Stimulated activated CD8-positive, alpha-beta memory T cell treated with anti-CD3 and anti-CD28 coated beads, Interleukin-15, amount 100 ng/mL, for 1 hour (primary cell): ENCODE results near the gene GAS2L2.
"Not testable (repeated sequence)": the region's sequence is repeated elsewhere in the genome, so short reads cannot be mapped to it uniquely, and the experiment has no call there.

ENCODE experiments used
- DNase-seq: peaks from one replicate; pipeline ENCODE4 v3.0.0-alpha.2; 2020; ENCODE audit warnings: low read depth

Gene GAS2L2

DNA sequence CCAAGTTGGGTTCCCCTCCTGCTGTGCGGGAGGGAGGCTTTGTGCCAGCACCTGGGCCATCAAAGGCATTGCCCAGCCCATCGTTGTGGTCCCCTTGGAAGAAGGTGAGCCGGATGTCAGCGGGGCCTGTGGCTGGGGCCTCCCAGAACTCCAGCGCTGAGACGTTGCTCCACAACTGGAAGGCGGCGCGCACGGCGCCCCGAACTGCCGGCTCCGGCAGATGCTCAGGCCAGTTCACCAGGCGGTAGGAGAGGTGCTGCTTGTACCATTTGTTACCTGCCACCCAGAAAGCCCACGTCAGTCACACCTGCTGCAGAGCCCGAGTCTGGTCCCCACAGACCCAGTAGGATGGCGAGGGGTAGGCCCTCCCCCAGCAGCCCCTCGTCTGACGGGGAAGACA lies 20.1 kb upstream of the GAS2L2 start:
- no peak for DNase-seq

DNA sequence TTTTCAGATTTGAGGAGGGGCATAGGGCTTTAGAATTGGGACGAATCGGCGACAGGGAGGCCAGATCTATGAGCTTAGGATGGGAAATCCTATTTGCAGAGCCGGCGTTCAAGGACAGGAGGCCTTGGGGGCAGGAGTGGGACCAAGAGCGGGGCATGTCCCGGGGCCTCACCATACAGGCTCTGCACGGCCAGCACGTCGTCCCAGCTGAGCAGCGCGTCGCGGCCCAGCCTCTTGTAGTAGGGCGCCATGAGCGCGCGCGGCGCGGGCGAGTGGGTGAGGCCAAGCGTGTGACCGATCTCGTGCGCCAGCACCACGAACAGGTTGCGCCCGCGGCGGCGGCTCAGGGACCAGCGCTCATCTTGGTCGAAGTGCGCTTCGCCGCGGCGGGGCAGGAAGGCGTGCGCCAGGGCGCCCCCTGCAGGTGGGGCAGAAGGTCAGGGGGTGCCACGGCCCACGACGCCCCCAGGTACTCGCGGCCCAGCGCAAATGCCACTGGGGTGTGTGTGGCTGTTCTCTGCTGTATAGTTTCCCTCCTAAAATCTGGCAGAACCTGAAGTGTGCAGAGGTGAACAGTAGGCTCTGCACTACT lies 17.0 kb upstream of the GAS2L2 start:
- DNase-seq: no peak

DNA sequence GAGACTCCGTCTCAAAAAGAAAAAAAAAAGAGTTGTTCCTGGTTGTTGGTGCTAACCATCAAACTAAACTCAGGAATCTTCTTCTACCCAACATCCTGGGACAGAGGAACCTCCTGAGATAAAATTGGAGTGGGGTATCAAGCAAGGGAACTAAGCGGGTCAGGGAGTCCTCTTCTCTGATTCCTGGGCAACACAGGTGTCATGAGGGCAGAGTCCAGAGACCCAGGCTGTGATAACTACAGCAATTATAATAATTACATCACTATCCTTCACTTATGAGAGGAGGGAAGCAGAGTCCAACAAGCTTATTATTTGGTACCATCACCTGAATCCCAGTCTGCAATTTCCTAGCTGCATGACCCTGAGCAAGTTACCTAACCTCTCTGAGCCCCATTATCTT lies 15.8 kb upstream of the GAS2L2 start:
- no peak for DNase-seq

DNA sequence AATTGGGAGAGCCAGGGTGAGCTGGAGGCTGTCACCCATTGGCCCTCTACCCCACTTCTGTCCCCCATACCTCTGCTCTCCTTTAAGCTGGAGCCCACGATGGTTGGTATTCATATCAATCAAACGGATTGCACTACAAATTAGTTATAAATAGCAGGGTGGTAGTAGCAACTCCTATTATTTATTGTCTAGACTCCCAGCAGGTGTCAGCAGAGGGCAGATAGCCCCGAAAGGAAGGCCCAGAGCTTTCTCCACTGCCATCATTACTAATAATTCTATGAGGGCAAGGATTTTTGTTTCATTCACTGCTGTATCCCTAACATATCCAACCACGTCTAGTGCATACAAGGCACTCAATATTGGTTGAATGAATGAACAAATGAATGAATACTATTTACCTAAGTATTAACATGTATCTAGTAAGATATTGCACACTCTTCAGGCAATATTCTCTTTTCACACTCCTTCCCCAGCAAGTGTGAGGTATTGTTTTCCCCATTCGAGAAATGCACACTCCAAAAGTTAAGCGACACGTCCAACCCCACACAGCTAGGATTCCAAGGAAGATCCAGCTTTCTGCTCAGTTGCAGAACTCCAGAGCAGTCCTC lies 14.0 kb upstream of the GAS2L2 start:
- DNase-seq: no peak

DNA sequence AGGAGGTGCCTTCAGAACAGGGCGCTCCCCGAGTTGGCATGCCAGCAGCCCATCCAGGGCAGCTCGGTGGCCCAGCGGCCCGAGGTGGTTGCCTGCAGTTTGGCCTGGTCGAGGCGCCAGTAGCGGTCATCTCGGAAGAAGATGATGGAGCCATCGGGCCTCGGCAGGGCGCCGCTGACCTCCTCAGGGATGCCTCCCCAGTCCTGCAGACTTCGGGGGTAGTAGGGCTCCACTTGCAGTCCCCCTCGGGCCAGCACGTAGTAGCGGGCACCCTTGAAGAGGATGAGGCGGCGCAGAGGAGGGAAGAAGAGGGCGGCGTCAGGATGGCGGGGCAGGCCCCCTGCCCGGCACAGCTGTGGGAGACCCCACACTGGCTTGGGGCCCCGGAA lies 13.4 kb upstream of the GAS2L2 start:
- no peak for DNase-seq

DNA sequence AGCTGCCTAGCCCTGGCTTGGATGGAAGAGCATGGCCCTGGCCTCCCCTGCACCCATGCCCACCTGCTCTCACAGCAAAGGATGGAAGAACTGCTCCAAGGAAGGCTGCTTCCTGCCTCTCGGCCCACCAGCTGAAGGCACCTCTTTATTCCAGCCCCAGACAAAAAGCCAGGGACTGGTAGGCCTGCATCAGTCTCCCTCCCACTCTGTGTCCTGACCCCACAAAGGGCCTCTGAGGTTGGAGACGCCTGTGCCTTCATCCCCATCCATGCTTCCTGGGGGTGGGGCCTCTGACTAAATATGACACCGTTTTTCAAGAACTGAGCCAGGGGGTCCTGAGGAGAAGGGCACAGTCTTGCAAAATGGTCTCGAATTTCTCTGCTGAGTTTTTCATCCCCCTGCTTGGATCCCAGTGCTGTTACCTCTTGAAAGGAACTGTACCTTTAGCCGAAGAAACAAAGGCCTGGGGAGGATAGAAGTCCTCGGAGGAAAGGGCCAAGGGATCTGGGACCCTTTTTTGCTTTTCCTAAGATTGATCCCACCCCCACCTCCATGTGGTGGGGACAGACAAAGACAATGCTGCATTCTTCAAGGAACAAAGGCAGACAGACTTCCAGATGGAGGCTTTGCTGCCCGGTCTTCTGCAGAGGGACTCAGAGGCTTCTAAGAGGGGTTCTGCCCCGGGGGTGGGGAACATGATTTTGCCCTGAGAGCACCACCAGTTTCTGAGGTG lies 12.9 kb upstream of the GAS2L2 start:
- DNase-seq: no peak

DNA sequence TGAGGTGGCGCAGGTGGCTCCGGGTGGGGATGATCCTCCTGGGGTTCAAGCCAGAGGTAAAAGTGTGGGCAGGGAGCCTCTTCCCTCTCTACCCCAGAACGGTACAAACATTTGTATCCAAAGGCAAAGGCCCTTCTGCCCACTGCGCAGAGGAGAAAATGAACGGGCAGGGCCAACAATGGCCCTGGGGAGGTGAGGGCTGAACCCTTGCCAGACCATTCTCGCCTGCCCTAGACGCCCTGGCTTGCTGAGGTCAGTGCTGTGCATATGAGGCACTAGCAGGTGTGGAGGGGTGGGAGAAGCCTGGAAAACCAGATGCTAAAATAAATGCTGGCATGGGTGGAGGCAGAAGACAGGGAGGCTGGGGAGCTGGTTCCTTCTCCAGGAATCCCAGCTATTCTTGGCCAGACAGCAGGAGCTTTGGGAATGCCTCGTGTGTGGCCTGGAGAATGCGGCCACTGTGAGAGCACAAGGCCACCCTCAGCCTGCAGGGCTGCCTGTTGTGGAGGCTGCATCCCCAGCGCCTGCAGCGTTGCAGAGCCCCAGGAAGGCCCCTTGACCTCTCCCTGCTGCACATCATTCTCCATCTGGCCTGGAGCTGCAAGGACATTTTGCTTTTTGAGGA lies 12.2 kb upstream of the GAS2L2 start:
- DNase-seq: no peak

DNA sequence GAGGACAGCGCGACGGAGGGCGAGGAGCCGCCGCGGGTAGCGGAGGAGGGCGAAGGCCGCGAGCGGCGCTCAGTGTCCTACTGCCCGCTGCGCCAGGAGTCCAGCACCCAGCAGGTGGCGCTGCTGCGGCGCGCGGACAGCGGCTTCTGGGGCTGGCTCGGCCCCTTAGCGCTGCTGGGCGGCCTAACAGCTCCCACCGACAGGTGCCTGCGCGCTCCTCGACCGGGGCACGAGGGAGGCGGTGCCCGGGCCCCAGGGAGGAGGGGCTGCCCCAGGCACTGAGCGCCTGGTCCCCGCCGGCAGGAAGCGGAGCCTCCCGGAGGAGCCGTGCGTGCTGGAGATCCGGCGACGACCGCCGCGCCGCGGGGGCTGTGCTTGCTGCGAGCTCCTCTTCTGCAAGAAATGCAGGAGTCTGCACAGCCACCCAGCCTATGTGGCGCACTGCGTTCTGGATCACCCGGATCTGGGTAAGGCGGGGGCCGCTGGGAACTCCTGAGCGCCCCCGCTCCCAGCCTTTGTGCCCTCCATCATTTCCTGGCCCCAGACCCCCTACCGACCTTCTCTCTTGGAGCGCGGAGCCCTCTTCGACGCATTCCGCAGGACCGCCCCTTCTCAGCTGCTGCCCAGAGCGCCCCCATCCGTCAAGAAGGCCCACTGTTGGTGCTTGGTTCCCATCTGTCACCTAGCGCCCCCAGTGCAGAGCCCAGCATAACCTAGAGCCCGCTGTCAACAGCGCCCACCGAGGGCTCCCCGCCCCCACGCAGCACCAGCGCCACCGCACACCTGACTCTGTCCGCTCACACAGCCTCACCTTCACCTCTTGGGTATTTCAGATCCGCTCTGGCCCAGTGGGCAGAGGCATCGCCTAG lies 11.3 kb upstream of the GAS2L2 start:
- DNase-seq: peak; percentile 75

DNA sequence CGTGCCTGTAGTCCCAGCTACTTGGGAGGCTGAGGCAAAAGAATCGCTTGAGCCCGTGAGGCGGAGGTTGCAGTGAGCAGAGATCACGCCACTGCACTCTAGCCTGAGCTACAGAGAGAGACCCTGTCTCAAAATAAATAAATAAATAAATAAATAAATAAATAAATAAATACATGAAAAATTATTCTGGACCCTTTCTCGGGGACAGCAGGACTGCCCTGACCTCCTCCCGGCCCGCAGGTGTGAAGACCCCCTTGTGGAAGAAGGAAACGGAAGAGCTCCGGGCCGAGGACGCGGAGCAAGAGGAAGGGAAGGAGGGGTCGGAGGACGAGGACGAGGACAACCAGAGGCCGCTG lies 10.7 kb upstream of the GAS2L2 start:
- DNase-seq: no peak

DNA sequence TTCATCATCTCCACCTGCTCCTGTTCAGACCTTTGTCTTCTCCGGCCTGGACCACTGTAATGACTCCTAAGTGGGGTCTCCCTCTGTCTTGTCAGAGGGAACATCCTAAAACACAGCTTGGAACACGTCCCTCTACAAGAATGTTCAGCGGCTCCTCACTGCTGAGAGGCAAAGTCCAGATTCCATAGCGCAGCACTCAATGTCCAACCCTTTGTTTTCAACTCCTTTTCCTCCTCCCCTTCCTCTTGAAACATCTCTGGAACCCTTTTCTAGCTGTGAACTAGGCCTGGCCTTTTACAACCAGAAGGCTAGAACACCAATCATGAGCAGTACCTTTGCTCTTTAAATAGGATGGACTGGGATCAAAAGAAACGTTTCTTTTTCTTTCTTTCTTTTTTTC lies 8.6 kb upstream of the GAS2L2 start:
- no peak for DNase-seq

DNA sequence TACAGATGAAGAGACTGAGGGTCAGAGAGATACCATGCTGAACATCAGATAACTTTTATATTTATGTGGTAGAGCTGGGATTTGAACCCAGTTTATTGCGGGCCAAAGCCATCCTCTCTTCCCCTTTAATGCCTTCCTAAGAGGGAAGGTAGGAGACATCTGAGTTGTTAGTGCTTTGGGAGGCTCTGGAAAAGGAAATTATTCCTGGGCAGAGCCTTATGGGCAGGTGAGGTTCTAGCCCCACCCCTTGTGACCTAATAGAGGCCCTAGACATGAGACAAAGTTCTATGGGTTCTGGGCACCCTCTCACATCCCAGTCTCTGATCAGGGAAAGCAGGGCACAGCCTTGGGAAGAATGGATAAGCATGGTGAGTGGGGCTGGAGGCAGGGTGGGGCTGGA lies 7.5 kb upstream of the GAS2L2 start, which contains the start of gene C17orf50:
Gene C17orf50, plus strand, starts transcription at position 301 of the 400 bp plus-strand sequence. Its CDS starts 55 bp downstream, at position 356.
- DNase-seq: no peak

DNA sequence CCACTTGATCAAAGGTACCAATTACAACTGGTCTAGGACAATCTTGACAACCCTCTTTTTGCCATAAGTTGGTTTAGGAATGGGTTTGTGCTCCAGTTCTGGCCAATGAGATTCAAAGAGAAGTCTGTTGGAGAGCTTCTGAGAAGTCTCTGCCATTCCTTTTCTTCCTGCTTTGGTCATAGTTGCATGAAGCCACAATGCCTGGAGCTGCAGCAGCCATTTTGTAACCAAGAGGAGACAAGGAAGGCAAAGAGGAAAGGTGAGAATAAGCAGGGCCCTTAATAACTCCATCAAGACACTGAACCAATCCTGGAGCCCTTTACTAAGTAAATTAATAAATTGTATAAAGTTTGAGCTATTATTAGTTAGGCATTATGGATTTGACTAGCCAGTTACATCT lies 4.2 kb upstream of the GAS2L2 start:
- DNase-seq: no peak

DNA sequence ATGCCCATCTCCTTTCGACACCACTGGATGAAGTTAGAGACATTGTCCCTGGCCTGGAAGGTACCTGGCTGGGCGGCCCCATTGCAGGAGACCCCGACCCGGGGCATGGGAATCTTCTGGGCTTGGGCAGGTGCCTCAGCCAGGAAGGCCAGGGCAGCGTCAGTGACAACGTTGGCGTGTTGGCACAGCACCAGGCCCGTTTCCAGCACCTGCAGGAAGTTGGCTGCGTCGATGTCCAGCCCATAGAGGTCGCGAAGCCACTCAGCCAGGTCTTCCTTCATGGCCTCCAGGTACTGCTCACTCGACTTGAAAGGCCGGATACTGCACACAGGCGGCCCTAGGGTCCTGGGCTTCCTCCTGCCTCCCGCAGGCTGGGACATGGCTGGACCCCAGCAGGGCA lies 568 bp downstream of the GAS2L2 start:
- DNase-seq: no peak

DNA sequence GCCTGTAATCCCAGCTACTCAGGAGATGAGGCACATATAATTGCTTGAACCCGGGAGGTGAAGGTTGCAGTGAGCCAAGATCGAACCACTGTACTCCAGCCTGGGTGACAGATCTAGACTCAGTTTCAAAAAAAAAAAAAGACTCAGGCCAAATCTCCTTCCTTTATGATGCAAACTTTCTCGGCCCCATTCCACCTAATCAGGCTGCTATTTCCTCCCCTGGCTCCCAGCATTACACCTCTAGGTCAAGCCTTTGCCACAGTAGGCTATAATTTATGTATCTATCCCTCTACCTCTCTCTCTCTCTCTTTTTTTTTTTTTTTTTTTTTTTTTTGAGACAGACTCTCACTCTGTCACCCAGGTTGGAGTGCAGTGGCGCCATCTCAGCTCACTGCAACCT lies 1.5 kb downstream of the GAS2L2 start:
- not testable (repeated sequence) for DNase-seq

DNA sequence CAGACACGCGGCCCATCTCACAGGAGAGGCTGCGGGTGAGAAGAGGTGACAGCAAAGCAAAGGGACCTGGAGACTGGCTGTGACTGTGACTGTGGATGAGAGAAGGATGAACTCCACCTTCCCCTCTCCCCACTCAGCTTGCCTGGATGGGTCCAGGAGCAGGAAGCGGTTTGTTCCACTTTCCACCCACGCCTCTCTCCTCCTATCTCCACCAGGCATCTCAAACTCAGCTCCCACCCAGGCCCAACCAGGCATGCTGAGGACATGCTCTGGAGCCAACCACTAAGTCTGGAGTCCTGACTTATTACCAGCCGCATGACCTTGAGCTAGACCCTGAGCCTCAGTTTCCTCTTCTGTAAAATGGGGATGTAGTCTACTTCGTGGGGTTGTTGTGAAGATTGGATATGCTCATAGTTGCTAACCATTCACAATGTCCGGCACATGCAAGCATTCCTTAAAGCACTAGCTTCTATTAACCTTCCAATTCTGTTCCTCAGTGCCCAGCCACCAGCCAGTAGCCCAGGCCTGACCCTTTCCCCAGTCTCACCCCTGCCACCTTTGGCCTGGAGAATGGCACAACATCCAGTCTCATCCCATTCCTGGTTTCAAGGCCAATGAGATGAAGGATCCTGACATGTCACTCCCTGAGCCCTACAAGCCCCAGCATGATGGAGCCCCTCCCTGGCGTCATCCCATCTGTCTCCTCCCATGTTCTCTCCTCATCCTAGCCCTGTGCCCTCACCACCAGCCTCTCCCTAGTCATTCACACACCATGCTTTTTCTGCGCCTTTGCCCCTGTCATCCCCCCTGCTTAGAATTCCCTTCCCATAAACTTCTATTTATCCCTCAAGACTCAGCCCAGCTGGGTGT lies 2.3 kb downstream of the GAS2L2 start:
- no peak for DNase-seq

DNA sequence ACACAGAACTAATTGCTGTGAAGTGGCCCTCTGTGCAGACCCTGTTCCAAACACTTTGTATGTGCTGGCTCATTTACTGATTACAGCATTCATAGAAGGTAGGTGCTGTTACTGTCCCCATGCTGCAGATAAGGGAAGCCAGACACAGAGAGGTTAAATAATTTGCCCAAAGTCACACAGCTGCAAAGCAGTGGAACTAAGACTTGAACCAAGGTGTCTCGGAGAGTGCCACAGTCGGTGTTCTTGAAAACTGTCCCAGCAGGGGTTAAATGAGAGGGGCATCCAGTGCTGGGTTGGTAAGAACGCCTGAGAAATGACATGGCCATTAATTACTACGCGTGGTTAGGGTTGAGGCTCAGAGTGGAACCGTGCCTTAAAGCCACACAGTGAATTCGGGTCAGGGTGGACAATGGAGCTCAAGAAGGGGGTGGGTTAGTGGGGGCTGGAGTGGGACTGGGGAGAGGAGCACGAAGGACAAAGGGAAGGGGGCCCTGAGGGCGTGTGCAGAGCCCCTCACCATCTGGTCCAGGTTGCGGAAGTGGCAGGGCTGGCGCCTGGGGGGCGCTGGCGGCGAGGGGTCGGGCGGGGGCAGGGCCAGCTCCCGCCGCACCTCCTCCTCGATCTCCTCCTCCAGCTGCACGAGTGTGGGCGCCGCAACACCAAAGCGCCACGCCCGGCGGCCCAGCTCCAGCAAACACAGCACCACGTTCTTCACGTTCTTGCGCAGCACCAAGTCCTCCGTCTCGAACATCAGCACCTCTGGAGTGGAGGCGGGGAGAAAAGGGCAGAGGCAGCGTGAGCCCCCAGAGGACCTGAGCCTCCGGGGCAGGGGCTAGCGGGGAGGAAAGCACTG lies 3.3 kb downstream of the GAS2L2 start:
- no peak for DNase-seq

DNA sequence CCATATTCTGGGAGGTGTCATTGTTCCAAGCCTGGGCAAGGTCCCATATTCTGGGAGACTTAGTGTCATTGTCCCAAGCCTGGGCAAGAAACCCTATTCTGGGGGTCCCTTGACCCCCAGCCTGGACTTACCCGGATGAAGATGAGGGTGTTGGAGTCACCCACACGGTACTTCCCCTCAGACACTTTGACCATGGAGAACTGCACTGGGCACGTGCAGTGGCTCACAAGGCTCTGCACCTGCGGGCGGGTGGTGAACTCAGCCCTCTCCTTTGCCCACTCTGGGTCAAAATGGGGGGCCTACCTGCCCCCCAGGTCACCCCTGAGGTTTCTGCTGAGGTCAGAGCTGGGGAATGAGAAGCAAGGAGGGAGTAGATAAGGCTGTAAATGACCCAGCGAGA lies 4.1 kb downstream of the GAS2L2 start:
- no peak for DNase-seq

DNA sequence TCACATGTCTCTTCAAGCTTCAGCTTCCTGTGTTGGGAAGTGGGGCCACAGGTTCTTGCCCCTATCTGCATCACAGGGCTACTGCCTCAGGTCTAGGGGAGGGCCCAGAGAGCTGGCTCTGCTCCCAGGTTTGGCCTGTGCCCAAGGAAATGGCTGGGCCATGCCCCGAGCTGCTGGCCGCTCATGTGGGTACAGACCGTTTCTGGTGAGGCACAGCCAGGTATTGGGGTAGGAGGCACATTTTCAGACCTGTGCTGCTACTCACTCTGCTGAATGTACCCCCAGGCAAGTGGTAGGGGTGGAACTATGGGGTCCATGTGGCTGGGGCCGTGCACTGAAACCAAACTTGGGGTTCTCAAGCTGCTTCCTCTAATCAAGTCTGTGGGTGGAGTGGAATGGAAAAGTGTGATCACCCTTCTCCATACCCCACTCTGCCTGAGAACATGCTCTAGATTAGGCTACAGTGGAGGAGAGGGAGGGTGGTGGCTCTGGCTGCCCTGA lies 4.6 kb downstream of the GAS2L2 start:
- no peak for DNase-seq

DNA sequence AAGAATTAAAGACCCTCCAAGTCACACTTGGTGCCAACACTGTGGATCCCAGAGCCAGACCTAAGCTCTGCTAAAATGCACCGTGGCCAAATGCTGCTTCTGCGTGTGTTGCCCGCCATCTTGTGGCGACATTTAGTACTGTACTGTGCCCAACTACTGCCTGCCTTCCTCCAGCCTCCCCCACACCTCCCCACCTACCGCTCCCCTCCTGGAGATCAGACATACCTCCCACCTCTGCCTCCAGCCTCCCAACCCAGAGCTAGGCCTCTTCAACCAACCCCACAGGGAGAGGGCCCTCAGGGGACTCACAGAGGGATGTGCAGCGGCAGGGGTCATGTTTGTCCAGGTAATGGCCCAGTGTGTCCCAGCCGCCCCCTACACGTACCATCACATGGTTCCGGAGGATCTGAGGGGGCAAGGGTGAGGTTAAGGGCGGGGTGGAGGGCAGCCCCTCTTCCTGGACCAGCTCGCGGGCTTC lies 5.5 kb downstream of the GAS2L2 start:
- DNase-seq: peak; percentile 71

DNA sequence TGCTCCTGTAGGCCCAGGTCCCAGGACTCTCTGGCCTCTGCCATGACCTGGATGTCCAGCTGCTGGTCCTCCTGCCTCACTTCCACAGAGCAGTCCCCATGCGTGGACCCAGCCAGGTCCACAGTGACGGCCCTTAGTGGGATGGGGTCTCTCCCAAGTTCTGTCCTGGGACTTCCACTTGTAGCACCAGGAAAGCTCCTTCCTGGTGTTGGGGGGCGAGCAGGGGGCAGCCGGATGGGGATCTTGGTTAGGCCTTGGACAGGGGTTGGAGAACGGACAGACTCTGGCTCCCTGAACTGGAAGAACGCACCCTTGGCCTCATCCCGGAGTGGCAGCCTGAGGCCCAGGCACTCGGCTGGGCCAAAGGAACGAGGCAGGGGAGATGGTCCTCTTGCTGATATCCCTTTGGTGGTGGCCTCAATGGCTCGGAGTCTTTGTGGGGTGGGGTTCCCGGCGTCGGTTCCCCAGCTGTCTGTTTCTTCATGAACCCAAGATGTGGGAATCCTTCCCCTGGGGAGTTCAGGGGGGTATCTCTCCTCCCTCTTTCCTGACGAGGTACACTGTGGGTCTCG lies 7.2 kb downstream of the GAS2L2 start:
- DNase-seq: no peak
